ENCODE data around the gene CYP17A1. TPM values are rescaled to one million over a fixed set of nuclear protein-coding genes. Genes with fewer than 3 reads are reported as not detected.

The CYP17A1 gene
- total RNA-seq, 1 experiment from 2014 or later = 2.1 TPM

GRCh38 chr10:102804382-102805055, 32.7 kb downstream of the CYP17A1 start:
- DNase-seq (ENCODE audit: low read depth, low spot score) (no peak), ATAC-seq (no peak)
- H3K27me3 ChIP-seq (ENCODE audit: control insufficient read depth, insufficient read depth, low read length) = no peaks in the 10 kb centered on the region
- in situ Hi-C loops (cut with HindIII; ENCODE audit: low pct_unique_long_range_greater_than_20kb, low sequenced_read_pairs) (no loop called here), intact Hi-C loops (cut with micrococcal nuclease; ENCODE audit: unreplicated experiment) (no loop called here)
- H3K9me3 ChIP-seq (ENCODE audit: control insufficient read depth, insufficient read depth, low read depth, low read length) = no peaks in the 10 kb centered on the region
- H3K36me3 ChIP-seq (ENCODE audit: control insufficient read depth, insufficient read depth, low read length) = 0 out of 2 replicates have a peak, but pooled peaks cover under 1% of the 10 kb centered on the region
- CTCF ChIA-PET = no interaction called here
- no peak overlapping the region for H3K4me3 ChIP-seq (ENCODE audit: low read depth in 2 of 2, low read length in 2 of 2)
- no peak overlapping the region for H3K27ac ChIP-seq (ENCODE audit: low read length)
- no peak for TF ChIP-seq POLR2AphosphoS5 (IDR thresholded peaks at IDR 0.05; ENCODE audit: low read depth, low read length)
- no peak for TF ChIP-seq SIN3A (IDR thresholded peaks at IDR 0.05; ENCODE audit: borderline replicate concordance, insufficient read depth, low read depth, low read length)
- TF ChIP-seq TCF7L2 (IDR thresholded peaks at IDR 0.05; ENCODE audit: low read depth, low read length) = no peak
- TF ChIP-seq, protein P1, sequence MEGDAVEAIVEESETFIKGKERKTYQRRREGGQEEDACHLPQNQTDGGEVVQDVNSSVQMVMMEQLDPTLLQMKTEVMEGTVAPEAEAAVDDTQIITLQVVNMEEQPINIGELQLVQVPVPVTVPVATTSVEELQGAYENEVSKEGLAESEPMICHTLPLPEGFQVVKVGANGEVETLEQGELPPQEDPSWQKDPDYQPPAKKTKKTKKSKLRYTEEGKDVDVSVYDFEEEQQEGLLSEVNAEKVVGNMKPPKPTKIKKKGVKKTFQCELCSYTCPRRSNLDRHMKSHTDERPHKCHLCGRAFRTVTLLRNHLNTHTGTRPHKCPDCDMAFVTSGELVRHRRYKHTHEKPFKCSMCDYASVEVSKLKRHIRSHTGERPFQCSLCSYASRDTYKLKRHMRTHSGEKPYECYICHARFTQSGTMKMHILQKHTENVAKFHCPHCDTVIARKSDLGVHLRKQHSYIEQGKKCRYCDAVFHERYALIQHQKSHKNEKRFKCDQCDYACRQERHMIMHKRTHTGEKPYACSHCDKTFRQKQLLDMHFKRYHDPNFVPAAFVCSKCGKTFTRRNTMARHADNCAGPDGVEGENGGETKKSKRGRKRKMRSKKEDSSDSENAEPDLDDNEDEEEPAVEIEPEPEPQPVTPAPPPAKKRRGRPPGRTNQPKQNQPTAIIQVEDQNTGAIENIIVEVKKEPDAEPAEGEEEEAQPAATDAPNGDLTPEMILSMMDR (IDR thresholded peaks at IDR 0.05) = no peak
- TF ChIP-seq, protein P2, sequence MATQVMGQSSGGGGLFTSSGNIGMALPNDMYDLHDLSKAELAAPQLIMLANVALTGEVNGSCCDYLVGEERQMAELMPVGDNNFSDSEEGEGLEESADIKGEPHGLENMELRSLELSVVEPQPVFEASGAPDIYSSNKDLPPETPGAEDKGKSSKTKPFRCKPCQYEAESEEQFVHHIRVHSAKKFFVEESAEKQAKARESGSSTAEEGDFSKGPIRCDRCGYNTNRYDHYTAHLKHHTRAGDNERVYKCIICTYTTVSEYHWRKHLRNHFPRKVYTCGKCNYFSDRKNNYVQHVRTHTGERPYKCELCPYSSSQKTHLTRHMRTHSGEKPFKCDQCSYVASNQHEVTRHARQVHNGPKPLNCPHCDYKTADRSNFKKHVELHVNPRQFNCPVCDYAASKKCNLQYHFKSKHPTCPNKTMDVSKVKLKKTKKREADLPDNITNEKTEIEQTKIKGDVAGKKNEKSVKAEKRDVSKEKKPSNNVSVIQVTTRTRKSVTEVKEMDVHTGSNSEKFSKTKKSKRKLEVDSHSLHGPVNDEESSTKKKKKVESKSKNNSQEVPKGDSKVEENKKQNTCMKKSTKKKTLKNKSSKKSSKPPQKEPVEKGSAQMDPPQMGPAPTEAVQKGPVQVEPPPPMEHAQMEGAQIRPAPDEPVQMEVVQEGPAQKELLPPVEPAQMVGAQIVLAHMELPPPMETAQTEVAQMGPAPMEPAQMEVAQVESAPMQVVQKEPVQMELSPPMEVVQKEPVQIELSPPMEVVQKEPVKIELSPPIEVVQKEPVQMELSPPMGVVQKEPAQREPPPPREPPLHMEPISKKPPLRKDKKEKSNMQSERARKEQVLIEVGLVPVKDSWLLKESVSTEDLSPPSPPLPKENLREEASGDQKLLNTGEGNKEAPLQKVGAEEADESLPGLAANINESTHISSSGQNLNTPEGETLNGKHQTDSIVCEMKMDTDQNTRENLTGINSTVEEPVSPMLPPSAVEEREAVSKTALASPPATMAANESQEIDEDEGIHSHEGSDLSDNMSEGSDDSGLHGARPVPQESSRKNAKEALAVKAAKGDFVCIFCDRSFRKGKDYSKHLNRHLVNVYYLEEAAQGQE (IDR thresholded peaks at IDR 0.05; ENCODE audit: insufficient read depth in 1 of 2, low read depth in 2 of 2, low read length in 1 of 2) = no peak
- peaks cover 40% of the 10 kb centered on the region for H3K4me1 ChIP-seq (ENCODE audit: control insufficient read depth, insufficient read depth, low read length)
- POLR2A ChIA-PET = no interaction called here
- no TSS peak for BruUV-seq (replicated peaks)

DNA sequence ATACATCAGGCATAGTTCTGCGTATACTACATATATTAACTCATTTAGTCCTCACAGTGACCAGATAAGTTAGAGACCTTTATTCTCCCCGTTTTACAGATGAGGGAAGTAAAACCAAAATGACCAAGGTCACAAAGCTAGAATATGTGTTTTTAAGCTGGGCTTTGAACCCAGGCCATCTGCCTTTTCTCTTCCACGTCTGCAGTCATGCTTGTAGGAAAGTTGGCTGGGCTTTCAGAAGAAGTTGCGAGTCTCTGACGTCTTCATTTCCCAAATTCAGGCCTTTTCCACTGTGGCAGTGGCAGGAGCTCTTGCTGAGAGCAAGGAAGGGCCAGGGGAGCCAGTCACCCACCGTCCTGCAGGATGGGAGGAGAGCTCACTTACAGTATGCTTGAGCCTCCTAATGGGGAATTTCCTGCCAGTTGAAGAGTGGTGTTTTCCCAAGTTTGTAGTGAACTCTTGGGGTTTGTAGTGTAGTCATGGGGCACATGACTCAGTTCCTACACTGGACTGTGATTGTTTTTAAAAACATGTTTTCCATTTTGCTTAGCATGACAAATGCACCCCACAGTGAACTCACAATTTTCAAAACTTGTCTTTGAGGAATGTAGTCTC, 34.2 kb downstream of the CYP17A1 start:
- 0 out of 2 replicates have a peak, but pooled peaks cover 3% of the 10 kb centered on the region for H3K36me3 ChIP-seq (ENCODE audit: control insufficient read depth, insufficient read depth, low read length)
- POLR2A ChIA-PET = interaction anchor here (0.6 kb wide), 1 partner anchor 31 kb away, joined by 16 read pairs; no protein-coding TSS in a partner anchor
- BruUV-seq (replicated peaks) = no TSS peak
- H3K4me1 ChIP-seq (ENCODE audit: control insufficient read depth, insufficient read depth, low read length) = peaks cover 35% of the 10 kb centered on the region
- TF ChIP-seq, protein P1 (IDR thresholded peaks at IDR 0.05) = no peak
- no peak for TF ChIP-seq POLR2AphosphoS5 (IDR thresholded peaks at IDR 0.05; ENCODE audit: low read depth, low read length)
- no peak for TF ChIP-seq SIN3A (IDR thresholded peaks at IDR 0.05; ENCODE audit: borderline replicate concordance, insufficient read depth, low read depth, low read length)
- no peak for TF ChIP-seq TCF7L2 (IDR thresholded peaks at IDR 0.05; ENCODE audit: low read depth, low read length)
- TF ChIP-seq, protein P2 (IDR thresholded peaks at IDR 0.05; ENCODE audit: insufficient read depth in 1 of 2, low read depth in 2 of 2, low read length in 1 of 2) = no peak
- no peaks in the 10 kb centered on the region for H3K9me3 ChIP-seq (ENCODE audit: control insufficient read depth, insufficient read depth, low read depth, low read length)
- CTCF ChIA-PET = no interaction called here
- intact Hi-C loops (cut with micrococcal nuclease; ENCODE audit: unreplicated experiment) = no loop called here
- in situ Hi-C loops (cut with HindIII; ENCODE audit: low pct_unique_long_range_greater_than_20kb, low sequenced_read_pairs) = no loop called here
- no peaks in the 10 kb centered on the region for H3K27me3 ChIP-seq (ENCODE audit: control insufficient read depth, insufficient read depth, low read length)
- ATAC-seq (peak; percentile 81), DNase-seq (ENCODE audit: low read depth, low spot score) (no peak)
- no peak overlapping the region for H3K4me3 ChIP-seq (ENCODE audit: low read depth in 2 of 2, low read length in 2 of 2)
- peak overlapping the region; percentile 1; the same call in 1 of the 2 replicates for H3K27ac ChIP-seq (ENCODE audit: low read length)
